Panc1 (cell line): ENCODE measurements around the gene PCNT. TPM values are rescaled to one million over a fixed set of nuclear protein-coding genes. Genes with fewer than 3 reads are reported as not detected.

Experiments used
- ATAC-seq: fragments of 200-7000 bp; cut with Tn5 transposase; 2 replicates; pipeline ENCODE4 v1.9.1; 2020; ENCODE audit warnings: mild to moderate bottlenecking, moderate library complexity
- BruUV-seq: library from RNA; stranded (reverse); fragments of 400-500 nt; replicated peaks from 2 replicates; lab custom pipeline; 2021; lab: Mats Ljungman, UMichigan
- CTCF ChIA-PET: fragments of 300-600 bp; sonication (Branson Sonifier 250); formaldehyde crosslinking; loops from one replicate; lab custom pipeline; 2022; ENCODE audit warnings: antibody characterized with exemption; lab: Charles Lee
- POLR2A ChIA-PET: fragments of 300-600 bp; sonication (Branson Sonifier 250); formaldehyde crosslinking; loops from one replicate; lab custom pipeline; 2022; ENCODE audit warnings: antibody characterized with exemption; lab: Charles Lee
- DNase-seq: peaks from one replicate; pipeline ENCODE4 v3.0.0-alpha.2; 2010; ENCODE audit warnings: low read depth, low spot score
- H3K27ac ChIP-seq: 2 replicates; pipeline ENCODE4 v1.5.1; 2011; ENCODE audit warnings: mild to moderate bottlenecking, low read length, inconsistent platforms
- H3K27me3 ChIP-seq: fragments of 200-500 bp; sonication (Bioruptor generic); 2 replicates; pipeline ENCODE4 v1.6.0; 2014; ENCODE audit warnings: low read length, inconsistent platforms; ENCODE audit not compliant: control insufficient read depth, insufficient read depth
- H3K36me3 ChIP-seq: fragments of 200-500 bp; sonication (Bioruptor generic); 2 replicates; pipeline ENCODE4 v1.5.1; 2014; ENCODE audit warnings: inconsistent platforms, mild to moderate bottlenecking, low read length, moderate library complexity; ENCODE audit not compliant: control insufficient read depth, insufficient read depth
- H3K4me1 ChIP-seq: 2 replicates; pipeline ENCODE4 v1.5.1; 2011; ENCODE audit warnings: inconsistent platforms, mild to moderate bottlenecking, low read length, moderate library complexity; ENCODE audit not compliant: control insufficient read depth, insufficient read depth
- H3K4me3 ChIP-seq, 2 experiments: 2 replicates each; pipeline ENCODE4 v1.5.1; 2011 to 2012; ENCODE audit warnings: low read depth in 2 of 2, low read length in 2 of 2, mild to moderate bottlenecking in 2 of 2, inconsistent platforms in 1 of 2, moderate library complexity in 1 of 2
- H3K9me3 ChIP-seq: fragments of 200-500 bp; sonication (Bioruptor generic); 2 replicates; pipeline ENCODE4 v1.5.1; 2014; ENCODE audit warnings: low read depth, mild to moderate bottlenecking, inconsistent platforms, low read length, moderate library complexity; ENCODE audit not compliant: control insufficient read depth, insufficient read depth
- POLR2AphosphoS5 ChIP-seq: IDR thresholded peaks from 2 replicates; pipeline ENCODE4 v1.6.1; 2012; ENCODE audit warnings: mild to moderate bottlenecking, low read depth, low read length, moderate library complexity
- REST ChIP-seq, 2 experiments: IDR thresholded peaks; 2 replicates each; pipeline ENCODE4 v1.6.1; 2011 to 2012; ENCODE audit warnings: low read depth in 2 of 2, control low read depth in 1 of 2, low read length in 1 of 2, mild to moderate bottlenecking in 1 of 2, moderate library complexity in 1 of 2; ENCODE audit not compliant: insufficient read depth in 1 of 2
- SIN3A ChIP-seq: IDR thresholded peaks from 2 replicates; pipeline ENCODE4 v1.6.1; 2012; ENCODE audit warnings: low read depth, mild to moderate bottlenecking, low read length, moderate library complexity, borderline replicate concordance; ENCODE audit not compliant: insufficient read depth
- TCF7L2 ChIP-seq: IDR thresholded peaks from 2 replicates; pipeline ENCODE4 v1.6.1; 2011; ENCODE audit warnings: mild to moderate bottlenecking, low read depth, low read length, inconsistent platforms
- in situ Hi-C: cut with HindIII; loops from 2 replicates; pipeline ENCODE4 v1.10.0; 2016; ENCODE audit warnings: low sequenced_read_pairs, low pct_unique_long_range_greater_than_20kb
- intact Hi-C: fragments of 100-400 bp; cut with micrococcal nuclease; formaldehyde crosslinking; loops from one replicate; pipeline ENCODE4 v1.10.0; 2022; ENCODE audit not compliant: unreplicated experiment
- total RNA-seq: library from RNA; stranded (reverse); gene quantifications from one replicate; pipeline ENCODE4 v1.2.1, GENCODE V29; 2021; ENCODE audit not compliant: unreplicated experiment
- TF ChIP-seq, protein P1 (sequence below): fragments of 450-650 bp; IDR thresholded peaks from 2 replicates; pipeline ENCODE4 v1.5.1; 2017; ENCODE audit warnings: mild to moderate bottlenecking

Gene PCNT
- total RNA-seq, 1 experiment from 2014 or later, result 44.3 TPM

GRCh38 chr21:46409641-46410406 lies 85.9 kb downstream of the PCNT start:
- TF ChIP-seq REST (IDR thresholded peaks at IDR 0.05; ENCODE audit: insufficient read depth in 1 of 2, low read depth in 2 of 2, low read length in 1 of 2), result no peak
- TF ChIP-seq TCF7L2, result no peak
- no peak for TF ChIP-seq POLR2AphosphoS5
- TF ChIP-seq, protein P1, sequence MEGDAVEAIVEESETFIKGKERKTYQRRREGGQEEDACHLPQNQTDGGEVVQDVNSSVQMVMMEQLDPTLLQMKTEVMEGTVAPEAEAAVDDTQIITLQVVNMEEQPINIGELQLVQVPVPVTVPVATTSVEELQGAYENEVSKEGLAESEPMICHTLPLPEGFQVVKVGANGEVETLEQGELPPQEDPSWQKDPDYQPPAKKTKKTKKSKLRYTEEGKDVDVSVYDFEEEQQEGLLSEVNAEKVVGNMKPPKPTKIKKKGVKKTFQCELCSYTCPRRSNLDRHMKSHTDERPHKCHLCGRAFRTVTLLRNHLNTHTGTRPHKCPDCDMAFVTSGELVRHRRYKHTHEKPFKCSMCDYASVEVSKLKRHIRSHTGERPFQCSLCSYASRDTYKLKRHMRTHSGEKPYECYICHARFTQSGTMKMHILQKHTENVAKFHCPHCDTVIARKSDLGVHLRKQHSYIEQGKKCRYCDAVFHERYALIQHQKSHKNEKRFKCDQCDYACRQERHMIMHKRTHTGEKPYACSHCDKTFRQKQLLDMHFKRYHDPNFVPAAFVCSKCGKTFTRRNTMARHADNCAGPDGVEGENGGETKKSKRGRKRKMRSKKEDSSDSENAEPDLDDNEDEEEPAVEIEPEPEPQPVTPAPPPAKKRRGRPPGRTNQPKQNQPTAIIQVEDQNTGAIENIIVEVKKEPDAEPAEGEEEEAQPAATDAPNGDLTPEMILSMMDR, result no peak
- no peak for TF ChIP-seq SIN3A
- Histone ChIP-seq H3K27ac (no peak overlapping the region), H3K9me3 (no peaks in the 10 kb centered on the region), H3K4me1 (no peaks in the 10 kb centered on the region), H3K27me3 (no peaks in the 10 kb centered on the region), H3K36me3 (no peaks in the 10 kb centered on the region; the same call in 1 of the 2 replicates), H3K4me3 (no peak overlapping the region)
- ATAC-seq (no peak), DNase-seq (no peak)
- in situ Hi-C loops, result no loop called here
- no TSS peak for BruUV-seq
- intact Hi-C loops, result no loop called here
- ChIA-PET POLR2A (no interaction called here), CTCF (no interaction called here)

DNA sequence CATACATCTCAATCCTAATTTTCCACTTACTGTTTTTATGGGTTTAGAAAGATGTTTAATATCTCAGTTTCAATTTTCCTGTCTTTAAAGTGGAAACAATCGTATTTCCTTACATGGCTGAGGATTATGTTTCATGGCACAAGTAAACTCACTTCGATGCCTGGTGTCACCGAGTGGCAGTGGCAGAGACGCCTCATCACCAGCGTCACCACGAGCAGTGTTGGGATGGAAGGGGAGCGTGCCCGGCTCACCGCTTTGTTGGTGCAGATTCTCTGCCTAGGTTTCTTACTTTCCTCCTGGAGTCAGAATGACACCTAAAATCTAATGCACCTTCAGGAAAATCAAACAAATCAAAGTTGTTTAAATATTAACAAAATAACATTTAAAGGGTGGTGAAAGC lies 86.6 kb downstream of the PCNT start:
- Histone ChIP-seq H3K27me3 (no peaks in the 10 kb centered on the region), H3K4me1 (no peaks in the 10 kb centered on the region), H3K4me3 (no peak overlapping the region), H3K27ac (no peak overlapping the region), H3K36me3 (no peaks in the 10 kb centered on the region; the same call in 1 of the 2 replicates), H3K9me3 (no peaks in the 10 kb centered on the region)
- BruUV-seq, result no TSS peak
- no peak for TF ChIP-seq REST (IDR thresholded peaks at IDR 0.05; ENCODE audit: insufficient read depth in 1 of 2, low read depth in 2 of 2, low read length in 1 of 2)
- no peak for TF ChIP-seq POLR2AphosphoS5
- no peak for TF ChIP-seq SIN3A
- TF ChIP-seq TCF7L2, result no peak
- TF ChIP-seq, protein P1, result no peak
- CTCF ChIA-PET, result no interaction called here
- in situ Hi-C loops (no loop called here), intact Hi-C loops (no loop called here)
- ATAC-seq (no peak), DNase-seq (no peak)
- POLR2A ChIA-PET, result no interaction called here
